Renal cortical epithelial cell (primary cell): ENCODE data around the gene PCDHGC5. TPM values are rescaled to one million over a fixed set of nuclear protein-coding genes. Genes with fewer than 3 reads are reported as not detected.

ENCODE experiments used
- DNase-seq: peaks from one replicate; pipeline ENCODE4 v3.0.0-alpha.2; 2011; ENCODE audit warnings: low read depth
- total RNA-seq: library from RNA; depleted of rRNA; stranded (reverse); fragments of >200 nt; gene quantifications from 2 replicates; pipeline ENCODE4 v1.2.3, GENCODE V29; 2014

The PCDHGC5 gene
- total RNA-seq, 1 donor from 2014 or later: 0.80 TPM

- DNase-seq: no peak
These were observed 24.2 kb downstream of the PCDHGC5 start for GRCh38 chr5:141512911-141513626.

- DNase-seq: peak; percentile 95
These were observed 24.9 kb downstream of the PCDHGC5 start for GRCh38 chr5:141513627-141514329.

- DNase-seq: peak; percentile 64
These were observed 25.7 kb downstream of the PCDHGC5 start for GRCh38 chr5:141514330-141515133.

GRCh38 chr5:141515141-141515540 is 26.3 kb downstream of the PCDHGC5 start:
- DNase-seq: no peak

GRCh38 chr5:141515946-141516671 is 27.2 kb downstream of the PCDHGC5 start:
- DNase-seq: no peak

GRCh38 chr5:141516672-141517025 is 27.8 kb downstream of the PCDHGC5 start:
- no peak for DNase-seq

- no peak for DNase-seq
These were observed 28.4 kb downstream of the PCDHGC5 start for GRCh38 chr5:141517312-141517711.

GRCh38 chr5:141517880-141518617 is 29.2 kb downstream of the PCDHGC5 start:
- no peak for DNase-seq

GRCh38 chr5:141518618-141519015 is 29.7 kb downstream of the PCDHGC5 start:
- DNase-seq: no peak

GRCh38 chr5:141519605-141520565 is 31.0 kb downstream of the PCDHGC5 start:
- no peak for DNase-seq

GRCh38 chr5:141521244-141521781 is 32.4 kb downstream of the PCDHGC5 start:
- peak; percentile 100 for DNase-seq

- DNase-seq: no peak
These were observed 33.4 kb downstream of the PCDHGC5 start for GRCh38 chr5:141522301-141522700.

- DNase-seq: no peak
These were observed 35.1 kb downstream of the PCDHGC5 start for GRCh38 chr5:141523991-141524390.

- DNase-seq: peak; percentile 88
These were observed 36.0 kb downstream of the PCDHGC5 start for GRCh38 chr5:141524604-141525597.

GRCh38 chr5:141525653-141526052 is 36.8 kb downstream of the PCDHGC5 start:
- DNase-seq: peak; percentile 56

GRCh38 chr5:141527426-141527825 is 38.5 kb downstream of the PCDHGC5 start:
- no peak for DNase-seq

- DNase-seq: no peak
These were observed 39.6 kb downstream of the PCDHGC5 start for GRCh38 chr5:141528291-141528984.

- DNase-seq: no peak
These were observed 40.1 kb downstream of the PCDHGC5 start for GRCh38 chr5:141529002-141529401.
